ENCODE data around the gene SCLT1.
"Not testable (repeated sequence)": the region's sequence is repeated elsewhere in the genome, so short reads cannot be mapped to it uniquely, and the experiment has no call there.

The SCLT1 gene

DNA sequence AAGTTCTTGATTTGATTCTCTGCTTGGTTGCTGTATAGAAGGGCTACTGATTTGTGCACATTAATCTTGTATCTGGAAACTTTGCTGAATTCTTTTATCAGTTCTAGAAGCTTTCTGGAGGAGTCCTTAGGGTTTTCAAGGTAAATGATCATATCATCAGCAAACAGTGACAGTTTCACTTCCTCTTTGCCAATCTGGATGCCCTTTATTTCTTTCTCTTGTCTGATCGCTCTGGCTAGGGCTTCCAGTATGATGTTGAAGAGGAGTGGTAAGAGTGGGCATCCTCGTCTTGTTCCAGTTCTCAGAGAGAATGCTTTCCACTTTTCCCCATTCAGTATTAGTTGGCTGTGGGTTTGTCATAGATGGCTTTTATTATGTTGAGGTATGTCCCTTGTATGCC is 23.8 kb downstream of the SCLT1 start:
- DNase-seq (ENCODE audit: low read depth): not testable (repeated sequence)

- DNase-seq (ENCODE audit: low read depth): no peak
Measured at GRCh38 chr4:129064717-129065116, 28.6 kb downstream of the SCLT1 start.

DNA sequence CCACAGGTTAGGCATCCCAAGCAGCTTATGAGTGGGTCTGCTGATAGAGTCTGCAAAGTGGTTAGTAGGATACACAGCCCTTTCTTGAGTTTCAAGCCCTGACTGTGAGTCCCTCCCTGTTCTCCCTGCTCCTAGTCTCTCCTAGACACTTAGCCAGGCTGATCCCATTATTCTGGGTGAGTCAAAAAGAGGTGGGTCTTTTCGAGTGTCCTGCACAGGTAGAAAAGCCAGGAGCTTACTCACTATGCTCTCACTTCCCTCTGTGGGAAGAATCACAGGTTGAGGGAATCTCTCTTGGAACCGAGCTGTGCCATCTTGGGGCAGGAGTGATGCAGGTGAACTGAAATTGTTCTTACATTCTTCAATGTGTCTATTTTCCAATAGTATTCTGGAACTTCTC is 29.7 kb downstream of the SCLT1 start:
- DNase-seq (ENCODE audit: low read depth): no peak

- DNase-seq (ENCODE audit: low read depth): no peak
Measured at GRCh38 chr4:129062580-129062979, 30.8 kb downstream of the SCLT1 start.

GRCh38 chr4:129059028-129059427 is 34.3 kb downstream of the SCLT1 start:
- DNase-seq (ENCODE audit: low read depth): no peak

GRCh38 chr4:129046055-129046959 is 47.0 kb downstream of the SCLT1 start:
- DNase-seq (ENCODE audit: low read depth): no peak

DNA sequence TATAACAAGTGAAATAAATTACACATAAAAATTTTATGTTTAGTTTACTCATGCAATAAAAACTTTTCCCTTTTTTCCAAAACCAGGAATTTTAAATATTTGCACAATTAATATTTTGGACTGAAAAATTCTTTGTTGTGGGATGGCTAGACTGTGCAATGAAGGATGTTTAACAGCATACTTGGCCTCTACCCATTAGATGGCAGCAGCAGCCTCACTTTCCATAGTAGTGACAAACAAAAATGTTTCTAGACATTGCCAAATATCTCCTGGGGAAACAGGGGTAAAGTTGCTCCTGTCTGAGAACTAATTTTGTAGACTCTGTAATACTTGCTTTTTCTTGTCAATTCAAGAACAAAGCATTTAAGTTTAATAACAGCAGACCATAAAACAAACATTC is 49.8 kb downstream of the SCLT1 start:
- DNase-seq (ENCODE audit: low read depth): no peak

DNA sequence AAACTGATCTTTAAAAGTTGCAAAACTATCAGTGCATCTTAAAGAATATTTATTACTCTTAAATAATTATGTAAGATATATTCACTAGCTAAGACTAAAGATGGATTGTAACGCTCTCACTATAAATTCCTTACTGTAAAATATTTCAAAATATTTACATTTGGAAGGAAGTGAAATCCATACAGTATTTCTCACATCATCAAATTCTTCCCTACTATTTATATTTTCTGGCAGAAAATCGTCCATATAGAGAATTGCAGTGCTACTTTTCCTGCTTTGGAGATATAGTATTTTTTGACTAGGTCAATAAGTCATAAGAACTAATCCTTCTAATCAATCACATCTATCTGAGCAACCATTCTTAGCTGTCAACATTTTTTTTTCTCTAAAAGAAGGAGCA is 52.9 kb downstream of the SCLT1 start:
- no peak for DNase-seq (ENCODE audit: low read depth)

- DNase-seq (ENCODE audit: low read depth): no peak
Measured at GRCh38 chr4:129037093-129037492, 56.2 kb downstream of the SCLT1 start.

GRCh38 chr4:129014566-129015509 is 78.5 kb downstream of the SCLT1 start:
- no peak for DNase-seq (ENCODE audit: low read depth)

GRCh38 chr4:129008096-129008495 is 85.2 kb downstream of the SCLT1 start:
- DNase-seq (ENCODE audit: low read depth): no peak

DNA sequence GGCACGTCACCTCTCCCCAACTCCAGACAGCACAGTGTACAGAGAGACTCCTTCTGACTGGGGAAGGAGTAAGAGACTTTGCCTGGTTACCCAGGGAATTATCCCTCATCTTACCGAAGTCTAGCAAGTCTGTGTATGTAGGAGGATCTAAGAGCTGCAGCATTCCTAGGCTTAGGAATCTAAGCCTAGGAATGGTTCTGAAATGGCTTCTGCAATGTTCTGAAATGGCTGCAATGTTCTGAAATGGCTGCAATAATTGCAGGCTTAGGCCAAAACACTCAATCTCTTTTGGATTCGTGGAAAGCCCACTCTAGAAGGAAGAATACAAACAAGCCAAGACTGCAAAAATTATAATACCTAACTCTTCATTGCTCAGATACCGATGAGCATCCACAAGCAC is 106.4 kb downstream of the SCLT1 start:
- DNase-seq (ENCODE audit: low read depth): no peak

DNA sequence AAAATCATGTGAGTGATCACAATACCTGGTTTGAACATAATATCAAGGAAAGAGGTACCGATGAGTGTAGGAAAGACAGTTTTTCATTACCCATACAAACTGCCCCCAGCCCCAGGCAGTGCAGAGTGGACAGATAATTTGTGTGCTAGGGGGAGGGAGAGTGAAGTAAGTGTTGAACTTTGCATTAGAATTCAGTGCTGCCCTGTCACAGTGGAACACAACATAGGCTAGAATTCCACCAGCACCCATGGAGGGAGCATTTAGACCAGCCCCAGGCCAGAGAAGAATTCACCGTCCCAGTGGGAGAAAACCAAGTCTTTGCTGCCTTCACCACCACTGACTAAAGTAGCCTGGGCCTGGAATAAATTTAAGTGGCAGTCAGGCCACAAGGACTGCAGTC is 107.3 kb downstream of the SCLT1 start:
- no peak for DNase-seq (ENCODE audit: low read depth)

DNA sequence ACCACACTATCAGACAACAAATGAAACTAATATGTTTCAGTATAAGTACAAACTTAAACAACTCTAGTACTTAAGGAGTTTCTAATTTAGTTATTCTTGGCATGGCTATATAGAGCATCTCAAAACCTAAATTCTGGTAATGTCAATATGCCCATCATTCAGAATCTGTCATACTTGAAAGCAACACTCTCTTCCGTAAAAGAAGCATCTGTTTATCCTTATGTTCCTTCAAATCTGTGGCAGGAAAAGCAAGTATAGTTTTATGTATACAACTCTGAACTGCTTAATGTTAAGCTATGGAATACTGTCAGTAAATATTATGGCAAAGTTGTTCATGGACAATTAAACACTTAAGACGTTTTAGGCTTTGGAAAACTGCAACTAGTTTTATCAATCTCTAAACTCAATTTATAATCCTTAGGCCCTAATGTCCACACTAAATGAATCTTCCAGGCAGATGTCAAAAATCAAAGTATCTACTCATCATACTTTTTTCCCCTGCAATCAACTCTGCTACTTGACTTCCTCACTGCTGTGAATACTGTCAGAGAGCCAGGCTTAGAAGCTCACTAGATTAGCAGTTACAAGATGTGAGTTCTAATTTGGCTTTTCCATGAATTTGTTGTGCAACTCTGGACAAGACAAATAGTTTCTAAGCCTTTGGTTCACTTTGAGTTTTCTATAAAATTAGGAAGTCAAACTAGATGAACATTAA is 109.4 kb downstream of the SCLT1 start:
- DNase-seq (ENCODE audit: low read depth): no peak

DNA sequence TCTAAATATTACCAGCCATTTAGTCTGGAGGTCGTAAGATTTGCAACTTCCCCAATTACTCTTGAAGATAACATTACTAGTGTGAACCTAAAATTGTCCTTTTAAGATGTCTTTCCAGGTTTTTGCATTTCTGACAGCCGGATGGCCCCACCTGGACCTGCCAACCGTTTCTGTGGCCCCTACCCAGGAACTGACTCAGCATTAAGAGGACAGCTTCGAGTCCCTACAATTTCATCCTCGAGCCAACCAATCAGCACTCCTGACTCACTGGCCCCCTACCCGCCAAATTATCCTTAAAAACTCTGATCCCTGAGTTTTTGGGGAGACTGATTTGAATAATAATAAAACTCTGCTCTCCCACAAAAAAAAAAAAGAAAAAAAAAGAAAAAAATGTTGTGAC is 112.0 kb downstream of the SCLT1 start:
- no peak for DNase-seq (ENCODE audit: low read depth)

DNA sequence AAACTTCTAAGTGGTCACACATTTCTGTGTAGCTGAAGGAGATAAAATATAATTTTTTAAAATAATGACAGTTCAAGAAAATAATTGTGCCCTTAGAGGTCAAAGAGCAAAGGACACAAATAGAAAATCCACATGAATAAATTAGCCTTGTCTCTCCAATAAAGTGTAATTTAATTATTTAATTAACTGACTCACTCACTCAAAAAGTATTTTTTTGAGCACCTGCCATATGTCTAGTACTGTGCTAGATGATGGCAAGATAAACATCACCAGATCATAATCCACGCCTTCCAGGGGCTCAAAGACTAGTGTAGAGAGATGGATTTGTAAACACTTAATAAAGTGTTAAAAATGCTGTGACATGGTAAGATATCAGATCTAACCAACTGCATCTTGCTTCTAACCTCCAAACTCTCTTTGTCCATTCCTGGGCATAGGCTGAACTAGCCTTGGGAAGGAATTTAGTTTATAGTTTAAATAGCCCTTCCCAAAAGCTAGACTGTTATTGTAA is 112.5 kb downstream of the SCLT1 start:
- no peak for DNase-seq (ENCODE audit: low read depth)

DNA sequence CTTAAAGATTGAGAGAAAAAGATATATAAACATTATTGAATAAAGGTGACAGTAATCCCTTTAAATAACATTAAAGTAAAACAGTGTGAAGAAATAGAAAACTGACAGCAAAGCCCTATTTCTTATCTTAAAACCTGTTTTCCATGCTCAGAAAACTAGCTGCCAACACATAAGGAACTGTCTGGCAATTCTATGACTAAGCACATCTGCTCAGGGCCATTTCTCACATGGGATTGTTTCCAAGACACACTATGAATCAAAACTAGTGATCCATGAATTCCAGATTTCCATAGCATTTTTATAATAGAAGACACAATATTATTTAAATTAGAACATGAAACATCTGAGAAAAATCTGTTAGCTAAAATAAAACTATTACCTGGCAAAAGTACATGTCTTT is 113.4 kb downstream of the SCLT1 start:
- DNase-seq (ENCODE audit: low read depth): no peak

GRCh38 chr4:128978985-128979384 is 114.4 kb downstream of the SCLT1 start:
- no peak for DNase-seq (ENCODE audit: low read depth)

DNA sequence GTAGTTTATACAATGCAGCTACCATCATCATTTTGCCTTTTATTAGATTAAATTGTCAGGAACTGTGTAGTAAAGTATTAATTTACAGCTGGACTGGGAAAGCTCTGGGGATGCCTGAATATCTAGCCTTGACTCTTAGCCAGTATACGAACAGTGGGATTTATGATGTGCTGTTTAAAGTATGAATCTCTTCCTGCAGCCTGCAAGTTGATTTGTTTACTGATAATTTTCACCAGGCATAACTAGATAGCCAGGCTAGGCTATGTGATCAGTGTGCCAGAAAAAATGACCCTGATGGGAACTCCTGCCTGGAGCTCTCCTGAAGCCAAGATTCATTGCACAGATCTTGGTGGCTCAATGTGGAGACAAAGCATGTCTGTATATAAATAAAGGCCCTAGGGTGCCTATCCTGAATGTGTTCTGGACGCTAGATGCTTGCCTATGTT is 119.2 kb downstream of the SCLT1 start:
- DNase-seq (ENCODE audit: low read depth): no peak

DNA sequence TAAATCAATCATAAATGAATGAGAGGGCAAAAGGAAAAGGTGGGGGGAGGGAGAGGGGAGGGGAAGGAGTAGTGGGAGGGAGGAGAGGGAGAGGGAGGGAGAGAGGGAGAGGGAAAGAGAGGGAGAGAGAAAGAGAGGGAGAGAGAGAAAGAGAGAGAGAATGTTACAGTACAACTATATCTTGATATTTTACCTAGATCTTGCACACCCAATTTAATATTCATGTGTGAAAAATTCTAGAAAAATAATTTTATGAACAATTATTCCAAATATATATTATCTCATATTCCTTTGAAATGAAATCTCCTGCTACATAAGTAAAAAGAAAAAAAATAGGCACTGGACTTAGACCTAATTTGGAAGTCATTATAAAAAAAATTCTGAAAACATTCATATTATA is 120.0 kb downstream of the SCLT1 start:
- DNase-seq (ENCODE audit: low read depth): no peak

DNA sequence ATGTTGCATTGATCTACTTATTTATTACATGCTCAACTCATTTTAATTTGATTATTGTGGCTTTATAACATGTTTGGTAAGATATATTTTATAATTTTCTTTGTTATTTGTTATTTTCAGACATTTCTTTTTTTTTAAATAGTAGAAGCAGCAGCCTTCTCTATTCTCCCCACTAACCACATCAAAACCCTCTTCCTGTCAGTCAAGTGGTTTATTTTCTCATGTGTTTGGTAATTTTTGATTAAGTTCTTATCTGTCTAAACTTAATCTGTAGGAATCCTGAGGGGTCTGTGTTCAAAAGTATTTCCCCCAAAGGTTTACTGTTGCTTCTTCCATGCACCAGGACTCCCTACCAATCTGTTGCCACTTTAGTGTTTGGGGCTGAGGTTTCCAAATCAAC is 131.9 kb downstream of the SCLT1 start:
- no peak for DNase-seq (ENCODE audit: low read depth)

GRCh38 chr4:128958194-128958593 is 135.1 kb downstream of the SCLT1 start:
- no peak for DNase-seq (ENCODE audit: low read depth)

Measured in activated gamma-delta T cell treated with anti-CD3 and anti-CD28 coated beads, Interleukin-2, amount 50 U/mL, for 16 hours (primary cell).